Measurements from ENCODE around the gene GPR18.

- TF ChIP-seq CTCF (conservative IDR thresholded peaks at IDR 0.05 in 1 of 2, IDR thresholded peaks at IDR 0.05 in 1 of 2; ENCODE audit: low read depth in 1 of 2, low read length in 2 of 2) (no peak), EZH2 (IDR thresholded peaks at IDR 0.05; ENCODE audit: low read length, missing control alignments) (no peak)
Measured at GRCh38 chr13:99237981-99238662, 20.1 kb downstream of the GPR18 start.

All from fibroblast of lung (primary cell).